GM12892 (cell line): ENCODE measurements around the gene TMIGD2.
"Not testable (repeated sequence)": the region's sequence is repeated elsewhere in the genome, so short reads cannot be mapped to it uniquely, and the experiment has no call there.

ENCODE experiments used
- DNase-seq: peaks from one replicate; pipeline ENCODE4 v3.0.0; 2011; ENCODE audit not compliant: insufficient read length
- FAIRE-seq: peaks from 2 replicates; lab custom pipeline; 2011; peaks lifted over from hg19 to GRCh38; lab: Jason Lieb, UNC
- POLR2A ChIP-seq: IDR thresholded peaks from 2 replicates; pipeline ENCODE4 v1.6.1; 2011; ENCODE audit warnings: low read depth, low read length, control low read depth
- POLR2AphosphoS5 ChIP-seq: IDR thresholded peaks from 2 replicates; pipeline ENCODE4 v1.6.1; 2011; ENCODE audit warnings: low read depth, low read length, control low read depth
- TAF1 ChIP-seq: IDR thresholded peaks from 2 replicates; pipeline ENCODE4 v1.6.1; 2011; ENCODE audit warnings: low read depth, mild to moderate bottlenecking, control low read depth, low read length, borderline replicate concordance

Gene TMIGD2

GRCh38 chr19:4303819-4304537 is 1.8 kb upstream of the TMIGD2 start:
- FAIRE-seq (no peak), DNase-seq (no peak)
- no peak for TF ChIP-seq POLR2A

DNA sequence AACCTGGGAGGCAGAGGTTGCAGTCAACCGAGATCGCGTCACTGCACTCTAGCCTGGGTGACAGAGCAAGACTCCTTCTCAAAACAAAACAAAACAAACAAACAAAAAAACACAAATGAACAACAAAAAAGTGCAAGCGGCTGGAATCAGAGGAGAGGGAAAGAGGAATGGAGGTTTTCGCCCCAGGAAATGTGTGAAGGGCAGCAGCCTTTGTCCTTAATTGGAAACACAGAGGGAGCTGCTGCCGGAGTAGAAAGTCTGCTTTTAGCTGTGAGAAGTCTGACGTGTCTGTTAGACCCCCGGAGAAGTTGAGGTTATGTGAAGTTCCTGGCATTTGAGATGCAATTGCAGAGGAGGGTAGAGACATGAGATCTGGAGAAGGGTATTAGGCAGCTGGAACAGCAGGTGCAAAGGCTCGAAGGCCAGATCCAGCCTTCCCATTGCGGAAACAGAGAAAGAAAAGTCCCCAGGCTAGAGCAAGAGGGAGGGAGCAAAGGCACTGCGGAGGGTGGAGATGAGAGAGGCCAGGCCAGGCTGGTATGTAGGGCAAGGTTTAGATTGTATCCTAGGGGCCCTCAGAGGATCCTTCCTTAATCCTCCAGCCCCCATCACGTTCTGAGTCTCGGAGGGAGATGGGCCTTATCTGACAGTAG is 473 bp downstream of the TMIGD2 start:
- TF ChIP-seq TAF1: no peak
- no peak for TF ChIP-seq POLR2AphosphoS5
- no peak for TF ChIP-seq POLR2A
- FAIRE-seq (no peak), DNase-seq (no peak)

DNA sequence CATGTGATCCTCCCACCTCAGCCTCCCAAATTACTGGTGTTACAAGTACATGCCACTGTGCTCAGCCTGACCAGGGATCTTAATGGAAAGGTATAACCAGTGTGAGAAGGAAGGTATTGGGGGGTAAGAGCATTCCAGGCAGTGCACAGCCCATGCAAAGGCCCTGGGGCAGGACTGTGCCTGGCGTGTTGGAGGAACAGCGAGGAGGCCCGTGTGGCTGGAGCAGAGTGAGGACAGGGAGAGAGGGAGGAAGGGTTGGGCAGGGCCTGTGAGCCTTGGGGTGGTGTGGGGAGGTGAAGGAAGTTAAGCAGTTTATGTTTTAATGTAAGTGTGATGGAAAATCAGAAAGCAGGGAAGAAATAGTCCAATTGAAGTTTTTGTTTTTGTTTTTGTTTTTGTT is 1.6 kb downstream of the TMIGD2 start:
- TF ChIP-seq POLR2A: no peak
- no peak for TF ChIP-seq POLR2AphosphoS5
- TF ChIP-seq TAF1: no peak
- DNase-seq (no peak), FAIRE-seq (no peak)

DNA sequence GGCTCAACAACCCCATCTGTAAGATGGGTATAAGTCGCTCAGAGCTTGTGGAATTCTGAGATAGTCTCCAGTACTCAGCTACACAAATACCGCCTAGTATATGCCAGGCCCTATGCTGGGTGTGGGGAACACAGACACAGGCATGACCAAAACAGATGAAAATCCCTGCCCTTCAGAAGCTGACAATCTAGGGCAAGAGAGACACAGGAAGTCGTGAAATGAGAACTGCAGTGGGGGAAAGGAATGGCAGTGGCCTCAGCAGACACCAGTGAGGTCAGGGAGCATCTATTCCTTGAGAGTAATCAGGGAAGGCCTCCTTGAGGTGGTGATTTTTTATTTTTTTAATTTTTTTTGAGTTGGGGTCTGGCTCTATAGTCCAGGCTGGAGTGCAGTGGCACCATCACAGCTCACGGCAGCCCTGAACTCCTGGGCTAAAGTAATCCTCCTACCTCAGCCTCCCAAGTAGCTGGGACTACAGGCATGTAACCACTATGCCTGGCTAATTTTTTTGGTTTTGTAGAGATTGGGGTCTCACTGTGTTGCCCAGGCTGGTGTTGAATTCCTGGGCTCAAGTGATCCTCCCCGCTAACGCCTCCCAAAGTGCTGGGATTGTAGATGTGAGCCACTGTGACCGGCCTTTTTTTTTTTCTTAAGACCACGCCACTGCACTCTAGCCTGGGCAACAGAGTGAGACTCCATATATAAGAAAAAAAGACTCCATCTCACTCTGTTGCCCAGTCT is 3.2 kb downstream of the TMIGD2 start:
- TF ChIP-seq POLR2AphosphoS5 (no peak), TAF1 (no peak), POLR2A (no peak)
- DNase-seq (no peak), FAIRE-seq (no peak)

- FAIRE-seq (no peak), DNase-seq (no peak)
- TF ChIP-seq TAF1 (no peak), POLR2A (no peak), POLR2AphosphoS5 (no peak)
These were observed 4.0 kb downstream of the TMIGD2 start for GRCh38 chr19:4297901-4298809.

DNA sequence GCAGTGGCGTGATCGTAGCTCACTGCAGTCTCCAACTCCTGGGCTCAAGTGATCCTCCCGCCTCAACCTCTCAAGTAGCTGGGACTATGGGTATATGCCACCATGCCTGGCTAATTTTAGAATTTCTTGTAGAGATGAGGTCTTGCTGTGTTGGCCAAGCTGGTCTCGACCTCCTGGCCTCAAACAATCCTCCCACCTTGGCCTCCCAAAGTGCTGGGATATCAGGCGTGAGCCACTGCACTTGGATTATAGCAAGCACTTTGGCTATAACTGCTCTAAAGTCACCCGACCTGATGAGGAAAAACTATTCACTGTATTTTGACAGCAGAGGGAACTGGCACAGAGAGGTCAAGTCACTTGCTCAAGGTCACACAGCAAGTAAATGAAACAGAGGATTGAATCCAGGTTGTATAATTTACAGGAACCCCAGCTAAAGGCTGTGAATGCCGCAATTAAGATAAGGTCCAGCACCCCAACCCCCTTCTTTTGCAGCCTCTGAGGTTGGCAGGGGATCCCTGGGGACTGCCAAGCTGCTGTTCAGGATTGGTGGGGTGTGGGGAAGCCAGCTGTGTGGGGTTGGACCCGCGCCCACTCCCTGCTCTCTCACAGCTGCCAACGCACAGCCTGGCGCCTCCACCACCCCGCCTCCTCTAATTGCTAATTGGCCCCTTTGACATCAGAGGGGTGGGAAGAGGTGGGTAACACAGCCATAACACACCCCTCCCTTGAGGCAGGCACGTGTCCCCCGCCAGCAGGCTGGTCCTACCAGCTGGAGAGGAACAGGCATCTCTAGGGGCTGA is 6.0 kb downstream of the TMIGD2 start:
- TF ChIP-seq TAF1: no peak
- no peak for TF ChIP-seq POLR2A
- TF ChIP-seq POLR2AphosphoS5: no peak
- FAIRE-seq (no peak), DNase-seq (no peak)

GRCh38 chr19:4294389-4294788 is 7.8 kb downstream of the TMIGD2 start:
- no peak for TF ChIP-seq TAF1
- TF ChIP-seq POLR2AphosphoS5: no peak
- no peak for TF ChIP-seq POLR2A
- DNase-seq (no peak), FAIRE-seq (no peak)

- TF ChIP-seq TAF1: no peak
- no peak for TF ChIP-seq POLR2A
- TF ChIP-seq POLR2AphosphoS5: no peak
- DNase-seq: no peak
- no peak for FAIRE-seq
These were observed 9.7 kb downstream of the TMIGD2 start for GRCh38 chr19:4292515-4292914.

- FAIRE-seq (no peak), DNase-seq (no peak)
- TF ChIP-seq POLR2AphosphoS5: no peak
These were observed 10.9 kb downstream of the TMIGD2 start for GRCh38 chr19:4291184-4291732.

- DNase-seq (no peak), FAIRE-seq (no peak)
- TF ChIP-seq POLR2AphosphoS5: no peak
- TF ChIP-seq TAF1: no peak
- TF ChIP-seq POLR2A: no peak
These were observed 14.0 kb downstream of the TMIGD2 start for GRCh38 chr19:4288091-4288777.

- not testable (repeated sequence) for DNase-seq, FAIRE-seq
These were observed 16.0 kb downstream of the TMIGD2 start for GRCh38 chr19:4286141-4286540.
